Stimulated activated CD4-positive, alpha-beta T cell treated with anti-CD3 and anti-CD28 coated beads, Interleukin-2, amount 100 ng/mL, for 24 hours (primary cell): ENCODE measurements around the gene TTC12.
A peak's percentile ranks its signal among the peaks of the same experiment; 100 is the strongest.
"Not testable (repeated sequence)": the region's sequence is repeated elsewhere in the genome, so short reads cannot be mapped to it uniquely, and the experiment has no call there.

Experiments used
- DNase-seq, 2 donors: peaks; one replicate each; pipeline ENCODE4 v3.0.0-alpha.2; 2020

TTC12 gene

GRCh38 chr11:113286509-113287497, 27.6 kb upstream of the TTC12 start:
- DNase-seq: no peak

- no peak for DNase-seq
These were observed 26.6 kb upstream of the TTC12 start for GRCh38 chr11:113287801-113288200.

- DNase-seq: no peak
These were observed 26.0 kb upstream of the TTC12 start for GRCh38 chr11:113288286-113288863.

GRCh38 chr11:113289431-113290187, 24.8 kb upstream of the TTC12 start:
- peak; percentile 65 to 71 for DNase-seq

- DNase-seq: no peak
These were observed 20.4 kb upstream of the TTC12 start for GRCh38 chr11:113293936-113294335.

- DNase-seq: no peak
These were observed 18.4 kb upstream of the TTC12 start for GRCh38 chr11:113295993-113296392.

- DNase-seq: no peak
These were observed 17.8 kb upstream of the TTC12 start for GRCh38 chr11:113296447-113297205.

GRCh38 chr11:113298496-113298895, 15.9 kb upstream of the TTC12 start:
- not testable (repeated sequence) for DNase-seq

- DNase-seq: no peak
These were observed 9.5 kb upstream of the TTC12 start for GRCh38 chr11:113304916-113305315.

GRCh38 chr11:113305440-113306336, 8.7 kb upstream of the TTC12 start:
- peak; percentile 75 to 79 for DNase-seq

- DNase-seq: no peak
These were observed 5.8 kb upstream of the TTC12 start for GRCh38 chr11:113308601-113309000.

GRCh38 chr11:113311536-113311935, 2.8 kb upstream of the TTC12 start:
- DNase-seq: no peak

GRCh38 chr11:113313601-113314000, 782 bp upstream of the TTC12 start:
- no peak for DNase-seq

- no peak for DNase-seq
These were observed 356 bp upstream of the TTC12 start for GRCh38 chr11:113314065-113314388.

GRCh38 chr11:113315811-113316210, 1.4 kb downstream of the TTC12 start:
- no peak for DNase-seq

- DNase-seq: no peak
These were observed 1.9 kb downstream of the TTC12 start for GRCh38 chr11:113316256-113316655.

- DNase-seq: no peak
These were observed 3.0 kb downstream of the TTC12 start for GRCh38 chr11:113317339-113317738.

GRCh38 chr11:113319085-113319484, 4.7 kb downstream of the TTC12 start:
- DNase-seq: no peak

GRCh38 chr11:113322158-113322557, 7.8 kb downstream of the TTC12 start:
- no peak for DNase-seq

- no peak for DNase-seq
These were observed 9.9 kb downstream of the TTC12 start for GRCh38 chr11:113324250-113324649.

- no peak for DNase-seq
These were observed 15.3 kb downstream of the TTC12 start for GRCh38 chr11:113329725-113330124.

- DNase-seq: no peak
These were observed 17.1 kb downstream of the TTC12 start for GRCh38 chr11:113331441-113331840.
